HG02943 (cell line): Measurements from ENCODE around the gene RALGPS1.

Experiments
- ATAC-seq: cut with Tn5 transposase; IDR thresholded peaks from one replicate; pipeline ENCODE4 v1.9.1; 2021; ENCODE audit warnings: mild to moderate bottlenecking, low read depth, moderate library complexity; ENCODE audit not compliant: unreplicated experiment

RALGPS1 gene

DNA sequence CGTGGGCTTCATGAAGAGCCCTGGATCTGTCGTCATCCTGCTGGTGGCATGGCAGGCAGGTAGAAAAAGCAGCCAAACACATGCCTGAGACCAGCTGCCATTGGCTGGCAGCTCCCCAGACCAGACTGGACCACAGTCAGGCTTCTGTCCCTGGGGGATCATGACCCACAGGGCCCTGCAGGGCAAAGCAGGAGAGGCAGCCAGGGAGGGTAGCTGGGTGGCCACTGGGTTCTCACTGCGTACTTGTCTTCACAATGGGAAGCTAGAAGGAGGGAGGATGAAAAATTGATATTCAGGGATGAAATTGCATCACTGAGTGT lies 282.2 kb downstream of the RALGPS1 start:
- ATAC-seq: no peak

DNA sequence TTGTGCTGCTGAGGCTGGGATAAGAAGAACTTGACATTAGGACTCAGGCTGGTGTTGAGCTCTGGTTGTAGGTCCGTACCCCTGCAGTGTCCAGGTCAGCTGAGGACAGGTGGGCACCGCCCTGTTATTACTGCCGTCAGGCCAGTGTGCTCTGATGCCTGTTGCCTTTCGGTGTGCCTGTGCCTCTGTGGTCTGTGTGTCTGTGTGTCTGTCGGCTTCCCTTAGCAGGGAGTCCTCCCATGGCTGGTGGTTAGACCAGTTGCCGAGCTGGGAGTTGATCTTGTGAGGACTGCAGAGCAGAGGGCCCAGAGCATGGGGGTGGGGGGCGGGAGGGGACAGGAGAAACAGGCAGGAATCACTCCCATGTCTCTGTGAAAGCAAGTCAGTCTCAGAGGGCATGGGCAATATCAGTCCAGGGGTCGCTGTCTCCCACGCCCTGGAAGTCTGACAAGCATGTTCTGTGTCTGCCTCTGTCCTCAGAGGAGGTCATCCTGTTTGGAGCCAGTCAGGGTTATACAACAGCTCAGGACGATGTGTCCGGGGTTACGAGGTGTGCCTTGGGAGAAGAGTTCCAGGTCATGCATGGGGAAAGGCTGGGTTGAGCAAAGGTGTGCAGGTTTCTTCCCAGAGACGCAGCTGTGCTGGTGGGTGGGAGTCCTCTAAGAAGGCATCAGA lies 282.7 kb downstream of the RALGPS1 start:
- no peak for ATAC-seq

DNA sequence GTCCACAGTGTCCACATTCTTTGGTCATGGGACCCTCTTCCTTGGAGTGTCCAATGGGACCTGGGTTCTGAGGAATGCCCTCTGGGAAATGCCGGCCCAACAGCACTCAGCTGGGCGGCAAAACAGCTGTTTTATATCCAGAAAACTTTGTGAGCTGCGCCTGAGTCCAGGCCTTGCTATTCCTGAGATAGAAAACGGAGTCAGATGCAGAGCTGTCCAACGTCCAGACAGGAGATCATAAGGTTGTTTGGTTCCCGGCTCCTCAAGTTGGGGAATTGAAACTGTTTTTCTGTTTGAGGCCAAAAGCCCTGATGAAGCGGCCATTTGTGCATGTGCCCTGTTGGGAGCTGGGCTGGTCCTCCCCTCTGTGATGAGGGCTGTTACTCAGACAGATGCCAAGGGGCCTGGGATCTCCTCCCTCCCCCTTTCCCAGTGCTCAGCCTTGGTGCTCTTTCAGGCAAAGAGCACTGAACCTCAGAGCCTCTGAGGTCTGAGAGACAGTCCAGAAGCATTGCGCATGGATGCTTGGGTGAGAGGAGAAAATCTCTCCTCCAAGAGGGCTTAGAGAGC lies 283.4 kb downstream of the RALGPS1 start:
- no peak for ATAC-seq

DNA sequence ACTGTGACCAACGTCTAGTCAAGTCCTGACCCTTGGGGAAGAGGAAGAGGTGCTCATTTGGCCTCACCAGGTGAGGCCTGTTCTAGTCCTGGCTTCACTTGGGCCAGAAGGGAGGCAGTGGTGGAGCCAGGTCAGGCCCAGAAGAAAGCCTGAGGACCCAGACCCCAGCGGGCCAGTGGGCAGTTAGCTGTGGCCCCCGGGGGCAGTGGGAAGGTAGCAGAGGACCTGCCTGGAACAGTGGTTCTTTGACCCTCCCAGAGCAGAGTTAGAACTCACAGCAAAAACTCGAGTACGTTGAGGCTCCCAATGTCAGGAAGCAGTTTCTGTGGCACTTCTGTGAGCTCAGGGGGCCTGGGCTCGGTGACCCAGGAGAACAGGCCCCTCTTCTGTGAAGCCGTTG lies 284.0 kb downstream of the RALGPS1 start:
- no peak for ATAC-seq

DNA sequence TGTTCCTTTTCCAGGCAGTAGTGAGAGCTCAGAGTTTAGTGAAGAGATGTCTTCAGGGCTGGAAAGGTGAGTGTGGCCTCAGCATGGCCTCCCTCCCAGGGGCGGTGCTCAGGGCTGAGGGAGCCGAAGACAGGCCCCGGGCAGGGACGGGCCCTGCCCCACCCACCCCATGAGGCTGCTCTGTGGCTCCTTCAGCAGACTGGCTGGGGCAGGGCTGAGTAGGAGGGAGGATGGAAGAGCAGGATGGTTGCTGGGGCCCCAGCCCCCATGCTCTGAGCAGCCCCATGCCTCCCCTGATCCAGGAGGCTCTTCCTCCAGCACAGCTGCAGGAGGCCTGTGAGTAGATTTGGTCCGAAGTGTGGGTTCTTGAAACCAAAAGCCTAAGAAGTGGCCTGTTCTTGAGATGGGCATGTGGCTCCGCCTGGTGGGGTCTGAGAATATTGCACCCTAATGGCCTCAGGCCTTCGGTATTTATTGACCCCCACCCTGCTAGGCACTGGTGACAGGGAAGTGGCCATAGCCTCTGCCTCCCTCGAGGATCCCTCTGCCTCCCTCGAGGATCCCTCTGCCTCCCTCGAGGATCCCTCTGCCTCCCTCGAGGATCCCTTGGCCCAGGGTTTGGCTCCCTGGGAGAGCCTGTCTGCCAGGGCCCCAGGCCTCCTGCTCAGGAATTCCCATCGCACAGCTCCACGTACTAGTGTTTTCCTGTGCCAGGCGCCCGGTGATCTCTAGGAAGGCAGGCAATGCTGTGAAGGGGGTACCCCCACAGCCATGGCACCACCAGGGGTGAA lies 284.6 kb downstream of the RALGPS1 start:
- ATAC-seq: no peak

DNA sequence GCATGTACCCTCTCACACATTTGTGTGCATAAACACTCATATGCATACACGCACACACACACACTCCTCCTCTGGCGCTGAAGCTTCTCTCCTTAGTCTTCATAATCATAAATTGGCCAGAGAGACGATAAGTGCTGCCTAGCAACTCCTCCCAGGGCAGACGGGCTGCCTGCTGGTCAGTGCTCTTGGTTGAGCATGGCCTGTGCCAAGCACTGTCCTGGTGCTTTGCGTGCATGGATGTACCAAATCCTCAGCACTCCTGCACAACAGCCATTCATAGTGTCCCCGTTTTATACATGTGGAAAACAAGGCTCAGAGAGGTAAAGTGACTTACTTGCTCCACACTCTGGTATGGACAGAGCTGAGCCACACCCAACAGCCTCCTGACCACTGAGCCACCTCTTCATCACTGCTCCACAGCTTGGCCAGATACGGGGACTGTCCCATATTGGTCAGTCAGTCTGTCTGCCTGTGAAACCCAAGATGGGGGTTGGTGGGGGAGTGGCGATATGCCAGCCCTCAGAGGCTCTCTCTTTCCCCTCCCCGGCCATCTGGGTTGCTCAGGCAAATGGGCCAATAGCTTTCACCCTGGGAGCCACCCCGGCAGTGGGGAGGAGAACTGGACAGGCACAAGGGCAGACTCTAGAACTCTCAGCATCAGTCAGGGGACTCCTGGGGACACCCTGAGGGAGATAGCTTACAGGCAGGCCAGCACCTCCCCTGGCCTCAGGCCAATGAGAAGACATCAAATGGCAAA lies 285.7 kb downstream of the RALGPS1 start:
- no peak for ATAC-seq

DNA sequence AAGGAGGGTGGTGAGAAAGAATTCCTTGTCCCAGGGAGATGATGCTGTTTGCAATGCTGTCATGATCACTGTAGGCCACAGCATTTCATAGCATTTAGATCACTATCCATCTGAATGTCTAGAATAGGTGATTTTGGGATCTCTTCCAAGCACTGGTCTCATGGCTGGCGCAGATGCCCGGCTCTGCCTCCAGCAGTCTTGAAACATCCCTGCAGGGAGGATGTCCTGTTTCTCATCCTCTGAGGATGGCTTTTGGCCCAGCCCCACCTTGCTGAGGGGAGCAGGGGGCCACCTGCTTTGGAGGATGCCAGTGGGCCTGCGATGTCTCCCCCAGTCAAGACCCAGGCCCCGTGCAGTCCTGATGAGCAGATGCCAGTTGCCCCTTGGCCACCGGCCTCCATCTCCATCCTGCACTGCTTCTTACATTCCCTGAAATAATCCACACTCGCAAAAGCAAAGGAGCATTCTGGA lies 286.5 kb downstream of the RALGPS1 start:
- ATAC-seq: no peak

DNA sequence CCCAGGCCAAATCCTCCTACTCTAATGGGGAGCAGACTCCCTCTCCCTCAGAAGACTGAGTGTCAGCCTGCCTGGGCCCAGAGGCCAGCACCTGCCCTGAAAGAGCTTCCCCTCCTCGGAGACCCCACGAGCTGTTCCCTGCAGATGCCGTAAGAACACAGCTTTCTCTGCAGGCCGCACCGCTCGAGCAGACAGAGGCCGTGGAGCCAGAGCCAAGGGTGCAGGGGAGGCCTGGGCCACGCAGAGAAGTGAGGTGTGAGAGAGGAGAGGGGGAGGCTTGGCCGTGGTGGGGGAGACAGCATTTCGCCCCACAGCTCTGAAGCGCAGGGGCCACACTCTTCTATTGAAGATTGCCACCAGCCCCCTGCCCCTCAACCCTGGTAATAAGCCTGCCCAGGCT lies 287.1 kb downstream of the RALGPS1 start:
- ATAC-seq: no peak

DNA sequence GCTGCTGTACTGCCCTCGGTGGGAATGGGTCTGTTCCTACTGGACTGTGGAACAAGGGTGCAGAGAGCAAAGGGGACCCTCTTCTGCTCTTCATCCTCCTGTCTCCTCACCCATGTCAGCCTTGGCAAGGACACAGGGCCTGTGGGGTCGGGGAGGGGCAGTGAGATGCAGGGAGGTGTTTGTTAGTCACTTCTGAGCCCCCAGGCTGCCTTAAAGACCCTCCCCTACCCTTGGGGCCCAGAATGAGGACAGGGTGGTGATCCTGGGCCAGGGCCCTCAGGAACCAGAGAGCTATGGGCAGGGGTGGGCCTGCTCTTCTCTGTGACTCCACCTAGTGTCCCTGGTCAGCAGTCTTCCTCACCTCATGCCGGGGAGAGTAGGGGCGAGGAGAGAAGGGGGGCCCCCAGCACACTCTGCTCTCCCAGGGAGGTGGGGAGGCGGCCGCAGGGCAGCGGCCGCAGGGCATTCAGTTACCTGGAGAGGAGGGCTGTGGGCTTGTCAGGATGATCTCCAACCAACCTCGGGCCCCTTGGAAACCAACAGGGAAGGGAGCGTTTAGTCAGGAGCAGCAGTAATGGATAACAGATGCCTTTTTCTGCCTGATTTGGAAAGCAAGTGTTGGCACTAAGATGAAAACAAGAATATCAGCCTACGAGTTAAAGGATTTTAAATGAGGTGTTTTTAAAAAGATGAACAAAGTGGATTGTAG lies 288.0 kb downstream of the RALGPS1 start:
- no peak for ATAC-seq

DNA sequence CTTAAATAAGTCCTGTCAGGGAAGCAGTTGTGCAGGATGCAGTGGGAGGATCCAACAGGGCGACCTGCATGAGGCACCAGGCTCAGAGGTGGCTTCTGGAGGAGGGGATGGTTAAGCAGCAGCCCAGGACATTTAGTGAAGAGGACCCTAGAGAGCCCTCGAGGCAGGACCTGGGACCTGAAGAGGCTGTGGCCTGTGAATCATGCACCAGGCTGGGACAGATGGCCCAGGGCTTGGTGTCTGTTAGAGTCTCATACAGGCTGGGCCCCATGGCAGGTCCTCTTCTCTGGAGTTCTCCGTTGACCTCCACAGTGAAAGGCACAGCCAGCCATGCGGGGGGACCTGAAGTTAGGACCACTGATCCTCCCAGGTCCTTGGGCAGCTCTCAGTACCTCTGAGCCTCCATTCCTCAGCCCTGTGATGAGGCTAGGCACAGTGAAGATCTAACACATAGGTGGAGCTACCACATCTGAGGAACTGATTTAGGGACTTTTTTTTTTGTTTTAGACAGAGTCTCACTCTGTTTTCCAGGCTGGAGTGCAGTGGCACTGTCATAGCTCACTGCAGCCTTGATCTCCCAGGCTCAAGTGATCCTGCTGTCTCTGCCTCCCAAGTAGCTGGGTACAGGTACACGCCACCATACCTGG lies 289.2 kb downstream of the RALGPS1 start:
- ATAC-seq: no peak

DNA sequence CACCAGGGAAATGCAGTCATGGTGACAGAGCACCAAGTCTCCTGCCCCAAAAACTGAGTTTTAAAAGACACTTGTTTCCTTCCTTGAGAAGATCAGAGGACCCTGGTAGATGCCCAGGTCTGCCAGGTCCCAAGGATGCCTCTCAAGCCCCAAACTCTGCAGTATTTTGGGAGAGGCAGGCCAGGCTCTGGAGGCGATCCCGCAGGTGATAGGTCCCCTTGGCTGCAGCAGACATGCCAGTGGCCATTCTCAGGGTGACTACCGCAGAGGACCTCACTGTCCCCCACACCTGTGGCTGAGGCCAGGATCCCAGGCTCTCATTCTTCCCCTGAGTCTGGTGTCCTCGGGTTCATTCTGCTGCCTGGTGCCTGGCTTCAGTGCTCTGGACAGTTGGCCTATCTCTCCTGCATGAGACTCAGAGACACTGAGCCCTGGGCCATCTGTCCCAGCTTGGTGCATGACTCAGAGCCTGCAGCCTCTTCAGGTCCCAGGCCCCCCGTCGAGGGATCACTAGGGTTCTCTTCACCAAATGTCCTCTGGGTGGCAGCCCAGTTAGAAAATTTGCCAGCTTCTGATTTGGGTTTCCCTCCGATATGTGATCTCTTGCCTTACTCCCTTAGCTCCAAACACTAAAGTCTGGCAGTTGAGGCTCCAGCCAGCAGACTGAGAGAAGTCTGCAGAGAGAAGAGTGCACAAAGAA lies 290.3 kb downstream of the RALGPS1 start:
- ATAC-seq: no peak

DNA sequence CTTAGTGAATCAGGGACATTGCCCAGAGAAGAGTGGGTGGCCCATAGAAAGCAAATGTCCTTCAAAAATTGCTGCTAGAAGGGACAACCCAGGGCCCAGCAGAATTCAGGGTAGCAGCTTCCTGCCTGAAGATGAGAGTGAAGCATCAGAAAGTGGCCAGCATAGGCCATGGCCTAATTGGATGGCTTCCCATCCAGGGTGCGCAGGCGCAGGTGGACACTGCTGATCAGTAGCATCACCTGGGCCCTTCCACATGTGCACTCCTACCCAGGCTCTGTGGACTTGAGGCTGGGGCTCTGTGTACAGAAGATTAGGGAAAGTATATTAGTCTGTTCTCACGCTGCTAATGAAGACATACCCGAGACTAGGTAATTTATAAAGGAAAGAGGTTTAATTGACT lies 291.4 kb downstream of the RALGPS1 start:
- ATAC-seq: no peak

DNA sequence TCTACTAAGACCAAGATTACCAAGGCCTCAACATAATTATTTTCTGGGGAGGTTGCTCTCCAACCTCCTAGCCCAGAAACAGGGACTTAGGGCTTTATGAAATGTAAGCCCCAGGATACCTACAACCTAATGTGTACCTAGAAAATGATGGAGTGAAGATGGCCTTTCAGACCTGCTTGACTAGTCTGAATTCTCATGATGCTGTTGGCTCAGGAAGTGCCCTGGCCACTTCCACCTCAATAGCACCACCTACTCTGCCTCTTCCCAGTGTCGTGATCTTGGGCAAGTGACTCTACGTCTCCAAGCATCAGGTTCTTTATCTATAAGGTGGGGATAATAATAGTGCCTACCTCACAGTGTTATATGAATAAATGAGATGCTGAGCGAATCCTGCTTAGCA lies 292.1 kb downstream of the RALGPS1 start:
- ATAC-seq: no peak

DNA sequence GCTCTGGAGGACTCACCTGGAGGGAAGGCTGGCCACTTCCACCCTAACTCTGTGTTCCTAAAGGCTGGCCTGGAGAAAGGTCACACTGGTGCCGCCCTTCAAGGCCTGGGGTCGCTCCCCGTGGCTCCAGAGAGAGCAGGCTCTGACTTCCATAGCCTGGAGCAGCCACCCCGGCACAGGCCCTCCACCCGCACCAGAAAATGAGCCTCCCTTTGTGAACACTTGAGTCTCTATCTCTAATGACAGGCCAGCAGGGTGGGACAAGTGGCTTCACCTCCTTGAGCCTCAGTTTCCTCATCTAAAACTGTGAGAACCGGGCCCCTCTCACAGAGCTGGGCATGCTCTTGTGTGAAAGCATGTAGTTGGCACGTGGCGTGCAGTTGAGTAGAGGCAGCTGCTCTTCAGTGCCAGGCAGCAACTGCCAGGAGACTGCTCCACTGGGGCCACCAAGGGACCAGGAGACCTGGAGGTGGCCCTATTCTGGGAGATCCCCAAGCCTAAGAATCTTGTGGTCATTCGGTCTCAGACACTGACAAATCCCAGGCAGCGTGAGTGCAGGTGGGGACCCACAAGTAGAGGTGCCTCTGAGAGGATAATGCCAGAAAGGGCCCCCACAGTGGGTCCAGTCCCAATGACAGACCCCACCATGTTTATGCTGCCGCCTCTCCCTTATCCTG lies 293.3 kb downstream of the RALGPS1 start:
- no peak for ATAC-seq

DNA sequence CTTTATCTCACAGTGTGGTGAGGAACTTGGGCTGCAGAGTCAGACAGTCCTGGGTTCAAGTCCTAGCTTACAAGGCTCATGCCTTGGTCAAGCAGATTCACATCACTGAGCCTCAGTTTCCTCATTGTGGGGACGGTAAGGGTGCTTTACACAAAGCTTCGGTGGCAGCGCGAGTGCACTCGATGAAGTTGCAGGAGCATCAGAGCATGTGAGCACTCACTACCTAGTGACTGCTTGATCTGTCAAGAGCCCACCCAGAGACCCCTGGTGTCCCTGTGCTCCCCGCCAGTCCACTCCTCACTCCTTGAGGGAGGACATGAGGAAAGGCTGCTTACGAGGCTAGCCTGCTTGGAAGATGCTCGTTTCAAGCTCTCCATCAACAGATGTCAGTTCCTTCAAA lies 293.8 kb downstream of the RALGPS1 start:
- no peak for ATAC-seq

DNA sequence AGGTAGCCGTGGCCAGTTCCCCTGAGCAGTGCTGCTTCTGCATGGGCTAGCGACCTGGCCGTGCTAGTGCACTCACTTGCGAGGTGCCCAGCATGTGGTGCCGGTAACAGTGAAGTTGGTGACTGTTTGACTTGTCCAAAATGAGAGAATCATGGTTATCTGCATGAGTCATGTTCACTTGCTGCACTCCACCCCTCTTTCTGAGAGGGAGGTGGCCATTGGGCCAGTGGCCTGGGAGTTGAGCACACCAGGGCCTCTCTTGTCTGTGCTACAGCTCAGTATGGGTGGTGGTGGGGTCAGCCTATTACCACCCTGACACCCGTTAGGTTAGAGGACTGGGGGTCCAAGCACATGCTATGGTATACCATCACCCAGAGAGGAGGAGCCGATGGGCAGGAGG lies 294.6 kb downstream of the RALGPS1 start:
- no peak for ATAC-seq

DNA sequence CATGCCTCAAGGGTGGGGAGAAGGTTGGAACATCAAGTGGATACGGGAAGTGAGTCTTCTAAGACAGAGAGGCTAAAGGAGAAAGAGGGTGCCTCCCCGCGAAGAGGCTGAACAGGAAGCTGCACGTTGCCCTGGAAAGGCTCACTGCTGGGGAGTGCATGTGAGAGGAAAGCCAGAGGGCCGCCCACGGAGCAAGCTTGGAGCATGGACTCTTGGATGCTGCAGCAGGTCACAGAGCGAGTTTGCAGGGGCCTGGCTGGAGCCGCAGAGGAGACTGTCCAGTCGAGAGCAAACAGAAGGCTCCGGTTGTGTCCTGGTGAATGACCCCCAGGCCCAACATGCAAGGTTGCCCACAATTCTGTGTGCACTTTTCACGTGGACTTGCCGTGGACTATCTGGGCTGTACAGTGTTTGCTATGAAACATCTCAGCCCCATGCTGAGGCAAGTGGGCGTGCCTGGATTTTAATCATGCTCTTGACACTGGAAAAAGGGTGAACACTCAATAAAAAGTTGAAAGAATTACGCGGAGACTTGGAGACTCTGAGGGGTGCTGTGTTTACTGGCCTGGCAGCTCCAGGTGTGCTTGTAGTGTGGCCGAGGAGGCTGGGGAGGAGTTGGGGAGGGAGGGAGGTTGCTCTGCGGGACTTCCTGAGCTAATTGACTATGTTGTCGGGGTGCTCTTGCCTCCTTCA lies 295.5 kb downstream of the RALGPS1 start:
- ATAC-seq: no peak
